ENCODE data around the gene CTPS2. TPM values are rescaled to one million over a fixed set of nuclear protein-coding genes. Genes with fewer than 3 reads are reported as not detected.

The CTPS2 gene
- total RNA-seq, 1 donor from 2014 or later = 10.7 TPM

GRCh38 chrX:16683007-16683664 is 29.3 kb downstream of the CTPS2 start:
- Histone ChIP-seq H3K9me3 (no peaks in the 10 kb centered on the region), H3K4me3 (no peak overlapping the region), H3K27me3 (no peaks in the 10 kb centered on the region), H3K4me1 (no peaks in the 10 kb centered on the region), H3K36me3 (peaks cover 18% of the 10 kb centered on the region), H3K27ac (no peak overlapping the region)
- no peak for ATAC-seq
- no peak for TF ChIP-seq CTCF (IDR thresholded peaks at IDR 0.05)
- intact Hi-C loops (cut with DNase I) = no loop called here
- no peak for DNase-seq

GRCh38 chrX:16678689-16679088 is 33.8 kb downstream of the CTPS2 start:
- H3K36me3 ChIP-seq = peaks cover 18% of the 10 kb centered on the region

GRCh38 chrX:16671005-16671404 is 41.5 kb downstream of the CTPS2 start:
- no peaks in the 10 kb centered on the region for H3K27me3 ChIP-seq
- H3K27ac ChIP-seq = no peak overlapping the region
- intact Hi-C loops (cut with DNase I) = no loop called here
- H3K9me3 ChIP-seq = no peaks in the 10 kb centered on the region
- H3K36me3 ChIP-seq = peaks cover 6% of the 10 kb centered on the region
- H3K4me3 ChIP-seq = no peak overlapping the region
- H3K4me1 ChIP-seq = no peaks in the 10 kb centered on the region
- no peak for DNase-seq
- TF ChIP-seq CTCF (IDR thresholded peaks at IDR 0.05) = peak; percentile 21
- no peak for ATAC-seq

More at GRCh38 chrX:16678689-16679088, 33.8 kb downstream of the CTPS2 start:
- no peak for DNase-seq
- no peaks in the 10 kb centered on the region for H3K27me3 ChIP-seq
- no peak overlapping the region for H3K27ac ChIP-seq
- no peak overlapping the region for H3K4me3 ChIP-seq
- no peak for TF ChIP-seq CTCF (IDR thresholded peaks at IDR 0.05)
- no peaks in the 10 kb centered on the region for H3K4me1 ChIP-seq
- no peak for ATAC-seq
- intact Hi-C loops (cut with DNase I) = no loop called here
- H3K9me3 ChIP-seq = no peaks in the 10 kb centered on the region

GRCh38 chrX:16666541-16666940 is 45.9 kb downstream of the CTPS2 start:
- intact Hi-C loops (cut with DNase I) = no loop called here
- ATAC-seq (no peak), DNase-seq (no peak)
- H3K36me3 ChIP-seq = peaks cover 6% of the 10 kb centered on the region
- no peak overlapping the region for H3K4me3 ChIP-seq
- TF ChIP-seq CTCF (IDR thresholded peaks at IDR 0.05) = no peak
- H3K27ac ChIP-seq = no peak overlapping the region
- no peaks in the 10 kb centered on the region for H3K4me1 ChIP-seq
- H3K9me3 ChIP-seq = no peaks in the 10 kb centered on the region
- no peaks in the 10 kb centered on the region for H3K27me3 ChIP-seq

- TF ChIP-seq CTCF (IDR thresholded peaks at IDR 0.05) = no peak
- no peaks in the 10 kb centered on the region for H3K4me1 ChIP-seq
- intact Hi-C loops (cut with DNase I) = no loop called here
- peaks cover 6% of the 10 kb centered on the region for H3K36me3 ChIP-seq
- H3K27ac ChIP-seq = no peak overlapping the region
- H3K4me3 ChIP-seq = no peak overlapping the region
- DNase-seq (no peak), ATAC-seq (no peak)
- no peaks in the 10 kb centered on the region for H3K9me3 ChIP-seq
- no peaks in the 10 kb centered on the region for H3K27me3 ChIP-seq
Measured at GRCh38 chrX:16665089-16665488, 47.4 kb downstream of the CTPS2 start.

- intact Hi-C loops (cut with DNase I) = no loop called here
- DNase-seq (no peak), ATAC-seq (no peak)
- Histone ChIP-seq H3K9me3 (no peaks in the 10 kb centered on the region), H3K4me3 (no peak overlapping the region), H3K4me1 (no peaks in the 10 kb centered on the region), H3K36me3 (peaks cover 6% of the 10 kb centered on the region), H3K27me3 (no peaks in the 10 kb centered on the region), H3K27ac (no peak overlapping the region)
- TF ChIP-seq CTCF (IDR thresholded peaks at IDR 0.05) = no peak
Measured at GRCh38 chrX:16664626-16665025, 47.8 kb downstream of the CTPS2 start.
